ENCODE measurements around the gene SLC16A12.

The SLC16A12 gene

DNA sequence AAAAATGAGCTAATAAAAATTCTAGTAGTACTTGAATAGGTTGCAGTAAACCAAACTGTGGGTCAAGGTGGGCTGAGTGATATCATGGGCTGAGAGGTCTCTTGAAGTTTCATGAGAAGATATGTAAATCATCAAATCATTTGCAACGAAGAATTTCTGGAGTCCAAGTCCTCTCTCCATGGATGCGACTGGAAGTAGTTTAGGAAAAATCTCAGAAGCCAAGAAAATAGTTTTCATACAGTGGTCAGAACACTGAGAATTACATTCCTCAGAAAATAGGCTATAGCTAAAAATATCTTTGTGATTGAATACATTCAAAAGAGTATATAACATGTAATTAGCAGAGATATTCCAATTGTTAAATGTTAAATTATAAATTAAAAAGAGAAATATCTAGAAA is 146.6 kb downstream of the SLC16A12 start:
- DNase-seq = no peak

DNA sequence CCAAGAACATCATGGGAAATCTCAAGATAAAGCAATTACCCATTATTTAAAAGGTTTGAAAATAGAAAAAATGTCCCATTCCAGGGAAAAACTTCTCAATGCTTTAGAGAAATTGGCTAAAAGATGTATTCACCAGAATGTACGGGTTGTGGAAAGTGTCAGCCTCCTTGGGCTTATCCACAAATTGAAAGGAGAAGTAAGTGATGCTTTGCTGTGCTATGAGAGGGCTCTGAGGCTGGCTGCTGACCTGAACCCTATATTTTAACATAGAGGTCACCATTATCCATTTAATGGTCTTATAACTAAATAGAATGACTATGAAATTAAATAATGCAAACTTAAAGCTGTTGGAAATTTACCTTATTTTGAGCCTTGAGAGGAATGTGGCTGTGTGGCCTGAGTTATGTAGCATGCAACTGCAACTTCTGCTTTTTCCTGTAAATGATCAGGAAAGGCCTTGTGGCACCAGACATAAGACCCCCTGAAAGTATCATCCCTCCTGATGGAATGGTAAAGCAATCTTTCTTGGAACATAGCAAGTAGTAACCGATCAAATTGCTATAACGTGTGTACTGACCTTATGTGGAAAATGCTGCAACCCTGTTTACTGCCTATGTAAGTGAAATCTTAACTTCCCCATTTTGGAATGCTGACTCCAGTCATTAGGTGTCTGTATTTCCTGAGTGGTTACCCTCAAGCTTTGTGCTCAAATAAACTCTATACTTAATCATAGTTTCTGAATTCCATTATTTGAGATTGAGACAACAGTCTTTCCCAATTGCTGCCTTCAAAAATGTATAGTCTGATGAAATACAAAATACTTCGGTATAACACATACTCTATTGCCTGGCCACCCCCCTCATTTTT is 150.7 kb downstream of the SLC16A12 start:
- no peak for DNase-seq

DNA sequence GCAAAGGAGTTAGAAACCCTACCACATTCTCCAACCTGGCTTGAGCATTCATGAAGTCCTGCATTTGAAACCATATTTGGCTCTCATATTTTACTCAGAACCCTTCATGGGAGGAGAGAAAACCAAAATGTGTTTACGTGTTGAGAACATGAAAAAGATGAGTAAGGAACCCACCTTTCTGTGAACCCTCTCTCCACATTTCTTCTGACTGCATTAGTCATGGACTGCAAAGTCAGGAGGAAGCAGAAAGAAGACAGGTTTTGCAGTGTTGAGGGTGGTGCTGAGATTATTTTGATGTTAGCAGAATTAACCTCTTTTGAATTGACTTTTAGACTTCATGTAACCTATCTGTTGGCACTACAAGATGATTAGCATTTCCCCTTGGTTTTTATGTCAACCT is 152.6 kb downstream of the SLC16A12 start:
- DNase-seq = no peak

Measured in DMS153 (cell line).